Fibroblast of the conjunctiva (primary cell): ENCODE results near the gene GYG1.
"Not testable (repeated sequence)": the region's sequence is repeated elsewhere in the genome, so short reads cannot be mapped to it uniquely, and the experiment has no call there.

Source experiments
- DNase-seq: peaks from one replicate; pipeline ENCODE4 v3.0.0-alpha.2; 2010; ENCODE audit warnings: low read depth

The GYG1 gene

GRCh38 chr3:148987551-148987950 lies 3.8 kb upstream of the GYG1 start:
- DNase-seq, result not testable (repeated sequence)

GRCh38 chr3:148990236-148990635 lies 1.1 kb upstream of the GYG1 start:
- no peak for DNase-seq

DNA sequence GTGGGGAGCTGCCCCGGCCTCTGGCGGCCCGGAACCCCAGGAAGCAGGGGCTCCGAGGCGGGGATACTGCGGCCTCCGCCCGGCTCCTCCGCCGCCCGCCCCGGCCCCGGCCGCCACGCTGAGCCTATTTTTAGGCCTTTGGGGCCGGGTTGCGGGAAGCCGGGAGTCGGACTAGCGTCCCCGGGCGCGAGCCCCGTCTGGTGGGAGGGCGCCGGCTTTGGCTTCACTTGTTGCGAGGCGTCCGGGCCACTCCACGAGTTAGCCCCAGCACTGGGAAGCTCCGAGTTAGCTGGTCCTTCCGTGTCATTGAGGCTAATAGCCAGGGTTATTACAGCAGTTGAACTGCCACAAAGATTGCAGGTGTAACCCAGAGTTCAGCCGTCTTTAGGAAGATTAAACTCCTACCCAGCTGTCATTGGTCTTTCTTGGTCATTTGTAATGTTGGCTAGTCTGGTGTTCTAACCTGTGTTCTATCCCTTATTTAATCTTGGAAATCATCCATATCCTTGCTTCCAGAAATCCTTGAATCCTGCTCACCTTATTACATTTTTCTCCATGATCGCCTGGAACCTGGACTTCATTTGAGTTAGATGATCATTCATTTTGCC lies 791 bp downstream of the GYG1 start:
- DNase-seq, result no peak

DNA sequence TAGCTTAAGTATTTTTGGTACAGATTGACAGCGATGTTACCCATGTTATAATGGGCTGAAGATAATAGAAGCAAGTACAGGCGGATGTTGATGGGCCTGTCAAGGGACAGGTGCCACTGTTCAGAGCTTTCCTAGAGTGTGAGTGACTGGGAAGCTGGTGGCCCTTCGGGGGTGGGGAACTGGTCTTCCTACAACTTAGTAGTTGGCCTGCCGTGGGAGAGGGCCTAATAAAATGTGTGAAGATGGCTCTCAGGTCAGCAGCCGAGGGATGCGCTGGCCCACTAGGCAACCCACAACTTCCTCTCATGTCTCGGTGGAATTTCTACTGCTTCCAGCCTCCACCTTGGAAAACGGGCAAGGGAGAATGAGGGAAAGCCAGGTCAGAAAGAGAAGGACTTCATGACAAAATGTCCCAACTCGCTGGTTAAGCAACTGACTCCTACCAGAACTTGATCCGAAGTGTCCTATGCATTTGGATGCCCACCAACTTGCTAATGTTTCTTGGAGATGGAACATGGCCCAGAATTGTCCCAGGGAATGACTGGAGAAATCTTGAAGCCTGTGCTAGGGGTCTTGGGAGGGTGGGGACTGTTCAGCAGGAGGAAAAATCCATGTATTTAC lies 1.4 kb downstream of the GYG1 start:
- no peak for DNase-seq

- DNase-seq, result no peak
Measured at GRCh38 chr3:148997623-148998022, 6.3 kb downstream of the GYG1 start.

DNA sequence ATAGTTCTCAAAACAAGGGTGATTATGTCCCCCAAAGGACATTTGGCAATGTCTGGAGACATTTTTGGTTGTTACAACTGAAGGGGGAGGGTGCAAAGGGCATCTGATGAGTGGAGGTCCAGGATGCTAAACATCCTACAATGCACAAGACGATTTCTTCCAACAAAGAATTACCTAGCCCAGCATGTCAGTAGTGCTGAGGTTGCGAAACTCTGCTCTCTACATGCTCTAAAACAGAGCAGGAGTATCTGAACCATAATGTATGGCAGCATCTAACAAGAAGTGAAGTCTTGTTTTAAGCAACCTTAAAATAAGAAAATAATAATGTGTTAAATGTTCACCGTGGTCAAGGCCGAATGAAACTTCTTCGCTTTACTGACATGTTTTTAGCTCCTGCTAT lies 7.0 kb downstream of the GYG1 start:
- no peak for DNase-seq

DNA sequence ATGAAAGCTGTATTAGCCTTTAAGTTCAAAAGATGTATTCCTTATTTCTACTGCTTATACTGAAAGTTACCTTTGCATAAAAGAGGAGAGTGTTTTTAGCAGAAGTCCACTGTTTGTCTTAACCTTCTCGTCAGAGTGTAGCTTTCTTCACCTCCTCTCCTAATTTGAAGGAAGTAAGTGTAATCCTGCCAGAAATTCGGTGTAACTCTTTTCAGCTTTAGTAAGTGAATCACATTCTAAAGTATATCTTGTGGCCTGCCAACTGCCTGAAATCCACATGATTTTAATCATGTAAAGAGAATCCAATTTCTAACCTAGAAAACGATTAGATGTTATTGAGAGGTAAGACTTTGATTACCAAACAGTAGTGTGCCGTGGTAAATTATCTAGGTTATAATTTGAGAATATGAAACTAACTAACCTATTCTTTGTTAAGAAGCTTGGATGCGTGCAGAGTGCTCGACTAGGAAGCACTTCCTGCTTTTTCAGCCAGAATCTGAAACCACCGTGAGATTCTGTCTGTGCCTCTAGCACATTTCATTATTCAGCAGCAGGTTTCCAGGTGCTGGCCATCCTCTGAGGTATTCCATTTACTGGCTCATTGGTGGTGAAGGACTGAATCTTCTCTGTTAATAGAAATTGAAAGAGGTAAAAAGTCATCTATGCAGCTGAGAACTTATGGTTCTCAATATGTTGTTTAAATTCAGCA lies 7.5 kb downstream of the GYG1 start:
- DNase-seq, result no peak

- no peak for DNase-seq
Measured at GRCh38 chr3:148999806-149000205, 8.5 kb downstream of the GYG1 start.

DNA sequence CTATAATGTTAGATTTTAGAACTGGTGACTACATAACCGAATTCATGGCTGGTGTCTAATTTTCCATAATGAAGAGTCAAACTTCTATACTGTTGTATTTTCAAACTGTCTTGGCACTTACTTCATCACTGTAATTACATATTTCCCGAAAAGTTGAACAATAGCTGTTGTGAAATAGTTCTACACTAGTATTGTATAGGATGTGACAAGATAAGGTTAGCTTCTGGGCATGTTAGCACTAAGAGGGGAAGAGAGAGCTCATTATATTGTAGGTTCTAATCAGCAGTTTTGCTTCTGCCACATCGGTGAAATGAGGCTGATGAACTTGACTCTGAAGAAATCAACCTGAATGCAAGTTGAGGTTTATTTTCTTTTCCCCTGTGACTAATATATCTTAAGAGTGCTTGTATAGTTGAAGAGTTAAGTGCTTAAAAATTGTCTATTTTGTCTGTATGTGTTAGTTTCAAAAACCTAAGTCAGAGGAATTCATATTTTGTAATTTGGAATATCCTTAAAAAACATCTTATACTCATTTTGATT lies 8.9 kb downstream of the GYG1 start:
- no peak for DNase-seq

DNA sequence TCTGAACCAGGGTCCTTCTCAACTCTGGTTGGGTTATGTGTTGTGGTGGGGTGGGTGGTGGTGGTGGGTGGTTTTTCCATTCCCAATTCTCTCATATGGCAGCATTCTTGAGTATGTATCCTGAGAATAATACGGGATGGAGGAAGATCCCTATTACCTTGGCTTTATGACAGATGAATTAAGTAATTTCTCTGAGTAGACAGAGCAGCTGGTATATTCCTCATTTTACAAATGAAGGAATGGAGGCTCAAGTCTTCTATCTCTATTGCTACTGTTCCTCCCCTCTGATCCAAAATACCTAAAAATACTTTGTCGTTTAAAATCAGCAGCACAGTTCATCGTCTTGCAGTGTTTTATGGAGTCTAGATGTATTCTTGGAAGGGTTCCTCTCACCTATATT lies 10.4 kb downstream of the GYG1 start:
- DNase-seq, result no peak

GRCh38 chr3:149003653-149004305 lies 12.4 kb downstream of the GYG1 start:
- no peak for DNase-seq

- DNase-seq, result no peak
Measured at GRCh38 chr3:149004622-149005021, 13.3 kb downstream of the GYG1 start.

- DNase-seq, result no peak
Measured at GRCh38 chr3:149005416-149005815, 14.1 kb downstream of the GYG1 start.

DNA sequence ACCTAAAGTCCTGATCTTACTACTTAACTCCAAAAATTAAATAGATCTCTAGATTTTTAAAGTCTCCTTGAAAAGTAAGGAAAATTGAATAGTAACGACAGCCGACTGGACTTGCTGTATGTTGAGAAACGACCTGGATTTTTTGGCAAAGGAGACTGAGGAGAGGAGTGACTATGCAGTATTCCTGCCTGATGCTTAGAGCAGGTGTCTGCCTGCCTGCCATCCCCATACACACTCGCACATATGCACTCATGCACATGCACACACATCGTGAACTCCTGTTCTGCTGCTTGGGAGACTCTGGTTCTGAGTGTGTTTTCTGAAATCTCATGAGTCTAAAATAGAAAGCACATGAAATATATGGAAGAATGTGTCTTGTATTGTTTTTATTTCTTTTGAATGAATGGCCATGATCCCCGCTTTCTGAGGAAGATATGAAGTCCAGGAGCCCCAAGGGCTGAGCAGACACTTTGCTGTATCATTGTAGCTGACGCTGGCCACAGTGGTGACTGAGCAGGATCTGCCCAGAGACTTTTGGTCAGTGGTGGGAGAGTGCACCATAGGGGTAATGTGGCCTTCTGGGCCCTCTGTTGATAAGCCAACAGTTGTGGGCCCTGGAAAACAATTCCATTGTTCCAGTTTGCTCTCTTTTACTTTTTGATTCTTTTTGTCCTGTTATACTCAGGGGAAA lies 16.4 kb downstream of the GYG1 start:
- no peak for DNase-seq

DNA sequence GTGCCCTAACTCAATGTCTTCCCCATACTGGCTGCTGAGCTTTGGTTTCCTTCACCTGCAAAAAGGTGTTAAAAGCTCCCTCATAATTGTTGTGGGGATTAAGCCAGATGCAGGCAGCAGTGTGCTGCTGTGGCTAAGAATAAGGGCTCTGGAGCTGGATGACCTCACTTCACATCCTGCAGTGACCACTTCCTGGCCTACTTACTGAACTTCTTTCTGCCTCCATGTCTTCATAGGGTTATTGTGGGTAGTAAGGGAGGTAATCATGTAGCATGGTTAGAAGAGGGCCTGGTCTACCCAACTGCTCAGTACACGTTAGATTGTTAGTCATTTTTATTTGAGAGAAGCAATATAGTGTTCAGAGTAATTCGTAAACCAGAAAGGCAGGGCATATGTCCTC lies 18.4 kb downstream of the GYG1 start:
- no peak for DNase-seq

- no peak for DNase-seq
Measured at GRCh38 chr3:149010504-149010951, 19.2 kb downstream of the GYG1 start.

- DNase-seq, result no peak
Measured at GRCh38 chr3:149010966-149011365, 19.6 kb downstream of the GYG1 start.

- no peak for DNase-seq
Measured at GRCh38 chr3:149011676-149012075, 20.3 kb downstream of the GYG1 start.

- no peak for DNase-seq
Measured at GRCh38 chr3:149013726-149014125, 22.4 kb downstream of the GYG1 start.

GRCh38 chr3:149015393-149015792 lies 24.1 kb downstream of the GYG1 start:
- no peak for DNase-seq

GRCh38 chr3:149016242-149016641 lies 24.9 kb downstream of the GYG1 start:
- DNase-seq, result no peak
